ENCODE data around the gene SRCAP. TPM values are rescaled to one million over a fixed set of nuclear protein-coding genes. Genes with fewer than 3 reads are reported as not detected.

SRCAP gene
- total RNA-seq, 1 donor from 2014 or later: 66.6 TPM

DNA sequence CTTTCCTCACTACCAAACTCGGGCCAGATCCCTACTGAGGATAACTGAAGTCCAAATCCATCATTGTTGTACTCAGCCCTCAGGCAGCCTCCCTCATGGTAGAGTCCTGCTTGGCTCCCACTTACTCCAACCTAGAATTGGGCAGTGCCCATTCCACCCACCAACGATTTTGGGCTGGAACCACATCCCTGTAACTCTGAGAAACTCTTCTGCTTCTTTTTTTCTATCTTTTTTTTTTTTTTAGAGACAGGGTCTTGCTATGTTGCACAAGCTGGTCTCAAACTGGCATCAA is 47.0 kb upstream of the SRCAP start:
- DNase-seq (no peak), ATAC-seq (no peak)
- Histone ChIP-seq H3K27me3 (no peaks in the 10 kb centered on the region), H3K4me1 (peaks cover 17% of the 10 kb centered on the region), H3K36me3 (peaks cover 49% of the 10 kb centered on the region), H3K9me3 (no peaks in the 10 kb centered on the region), H3K27ac (peak overlapping the region; percentile 95), H3K4me3 (peak overlapping the region; percentile 97)
- intact Hi-C loops (cut with DNase I): no loop called here
- TF ChIP-seq CTCF (IDR thresholded peaks at IDR 0.05): no peak

GRCh38 chr16:30652718-30653117 is 46.3 kb upstream of the SRCAP start:
- no peak for ATAC-seq
- Histone ChIP-seq H3K9me3 (no peaks in the 10 kb centered on the region), H3K27me3 (no peaks in the 10 kb centered on the region), H3K4me3 (no peak overlapping the region), H3K4me1 (peaks cover 23% of the 10 kb centered on the region), H3K36me3 (peaks cover 49% of the 10 kb centered on the region), H3K27ac (no peak overlapping the region)
- DNase-seq: no peak
- TF ChIP-seq CTCF (IDR thresholded peaks at IDR 0.05): no peak
- intact Hi-C loops (cut with DNase I): no loop called here

GRCh38 chr16:30654856-30655255 is 44.1 kb upstream of the SRCAP start:
- Histone ChIP-seq H3K4me3 (no peak overlapping the region), H3K4me1 (peaks cover 20% of the 10 kb centered on the region), H3K27me3 (no peaks in the 10 kb centered on the region), H3K9me3 (no peaks in the 10 kb centered on the region), H3K36me3 (peaks cover 49% of the 10 kb centered on the region), H3K27ac (no peak overlapping the region)
- no peak for TF ChIP-seq CTCF (IDR thresholded peaks at IDR 0.05)
- ATAC-seq (no peak), DNase-seq (no peak)
- intact Hi-C loops (cut with DNase I): no loop called here

DNA sequence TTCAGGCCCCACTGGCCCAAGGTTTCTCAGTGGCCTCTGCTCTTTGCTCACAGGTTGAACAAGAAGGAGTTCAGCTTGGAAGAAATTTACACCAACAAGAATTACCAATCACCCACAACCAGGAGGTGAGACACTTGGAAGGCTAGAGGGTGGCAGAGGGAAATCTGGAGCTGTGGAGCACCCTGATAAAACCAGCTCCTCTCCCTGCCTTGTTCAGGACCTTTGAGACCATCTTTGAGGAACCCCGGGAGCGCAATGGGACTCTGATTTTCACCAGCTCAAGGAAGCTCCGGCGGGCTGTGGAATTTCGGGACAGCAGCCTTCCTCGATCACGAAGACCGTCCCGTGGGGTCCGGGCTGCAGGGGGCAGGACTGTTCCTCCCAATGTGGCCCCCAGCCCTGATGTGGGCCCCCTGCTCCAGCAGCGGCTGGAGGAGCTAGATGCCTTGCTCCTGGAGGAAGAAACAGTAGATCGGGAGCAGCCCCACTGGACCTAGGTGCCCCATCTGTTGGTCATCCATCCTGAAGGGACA is 43.1 kb upstream of the SRCAP start:
- no peak for TF ChIP-seq CTCF (IDR thresholded peaks at IDR 0.05)
- H3K27me3 ChIP-seq: no peaks in the 10 kb centered on the region
- intact Hi-C loops (cut with DNase I): no loop called here
- H3K9me3 ChIP-seq: no peaks in the 10 kb centered on the region
- H3K27ac ChIP-seq: no peak overlapping the region
- H3K4me3 ChIP-seq: no peak overlapping the region
- DNase-seq: no peak
- ATAC-seq: no peak
- H3K4me1 ChIP-seq: peaks cover 27% of the 10 kb centered on the region
- H3K36me3 ChIP-seq: peaks cover 49% of the 10 kb centered on the region

DNA sequence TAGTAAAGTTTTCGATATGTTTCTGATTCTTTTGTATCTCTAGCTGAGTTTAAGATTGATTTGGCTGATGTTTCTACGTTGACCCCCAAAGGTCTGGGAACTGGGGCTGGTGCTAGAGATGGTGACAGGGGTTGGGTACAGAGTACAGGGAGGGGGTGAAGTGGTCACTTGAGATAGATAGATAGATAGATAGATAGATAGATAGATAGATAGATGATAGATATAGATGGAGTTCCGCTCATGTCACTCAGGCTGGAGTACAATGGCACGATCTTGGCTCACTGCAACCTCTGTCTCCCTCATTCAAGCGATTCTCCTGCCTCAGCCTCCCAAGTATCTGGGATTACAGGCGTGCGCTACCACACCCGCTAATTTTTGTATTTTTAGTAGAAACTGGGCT is 42.6 kb upstream of the SRCAP start:
- H3K36me3 ChIP-seq: peaks cover 55% of the 10 kb centered on the region
- H3K4me1 ChIP-seq: peaks cover 32% of the 10 kb centered on the region
- no peaks in the 10 kb centered on the region for H3K9me3 ChIP-seq
- intact Hi-C loops (cut with DNase I): no loop called here
- no peak for TF ChIP-seq CTCF (IDR thresholded peaks at IDR 0.05)
- no peak overlapping the region for H3K27ac ChIP-seq
- H3K27me3 ChIP-seq: no peaks in the 10 kb centered on the region
- ATAC-seq (no peak), DNase-seq (no peak)
- no peak overlapping the region for H3K4me3 ChIP-seq
